HEK293T (cell line): ENCODE data around the gene KIF5C.

Experiments used
- ARNT ChIP-seq: fragments of 450-650 bp; IDR thresholded peaks from 2 replicates; pipeline ENCODE4 v1.6.1; 2017; ENCODE audit warnings: mild to moderate bottlenecking
- BHLHE40 ChIP-seq: fragments of 450-650 bp; IDR thresholded peaks from 2 replicates; pipeline ENCODE4 v1.6.1; 2016; ENCODE audit warnings: mild to moderate bottlenecking, moderate library complexity, borderline replicate concordance
- ELF4 ChIP-seq: fragments of 450-650 bp; IDR thresholded peaks from 2 replicates; pipeline ENCODE4 v1.6.1; 2017; ENCODE audit warnings: antibody characterized with exemption
- FOXK2 ChIP-seq: fragments of 450-650 bp; IDR thresholded peaks from 2 replicates; pipeline ENCODE4 v1.6.1; 2016; ENCODE audit warnings: mild to moderate bottlenecking
- FOXM1 ChIP-seq: fragments of 450-650 bp; IDR thresholded peaks from 2 replicates; pipeline ENCODE4 v1.6.1; 2017; ENCODE audit warnings: mild to moderate bottlenecking, borderline replicate concordance
- HDGF ChIP-seq: fragments of 450-650 bp; IDR thresholded peaks from 2 replicates; pipeline ENCODE4 v1.6.1; 2017; ENCODE audit warnings: antibody characterized with exemption, borderline replicate concordance
- LEF1 ChIP-seq: fragments of 450-650 bp; IDR thresholded peaks from 2 replicates; pipeline ENCODE4 v1.6.1; 2017; ENCODE audit warnings: mild to moderate bottlenecking, borderline replicate concordance
- NFRKB ChIP-seq: fragments of 450-650 bp; IDR thresholded peaks from 2 replicates; pipeline ENCODE4 v1.6.1; 2016; ENCODE audit warnings: mild to moderate bottlenecking, moderate library complexity
- SP1 ChIP-seq: fragments of 450-650 bp; IDR thresholded peaks from 2 replicates; pipeline ENCODE4 v1.6.1; 2017
- SUZ12 ChIP-seq: fragments of 450-650 bp; IDR thresholded peaks from 2 replicates; pipeline ENCODE4 v1.6.1; 2016; ENCODE audit warnings: mild to moderate bottlenecking
- TARDBP ChIP-seq: fragments of 450-650 bp; IDR thresholded peaks from 2 replicates; pipeline ENCODE4 v1.6.1; 2016
- ZNF384 ChIP-seq: fragments of 450-650 bp; IDR thresholded peaks from 2 replicates; pipeline ENCODE4 v1.6.1; 2016
- TF ChIP-seq, protein P1 (sequence below): fragments of 450-650 bp; IDR thresholded peaks from 2 replicates; pipeline ENCODE4 v1.6.1; 2016

DNA sequence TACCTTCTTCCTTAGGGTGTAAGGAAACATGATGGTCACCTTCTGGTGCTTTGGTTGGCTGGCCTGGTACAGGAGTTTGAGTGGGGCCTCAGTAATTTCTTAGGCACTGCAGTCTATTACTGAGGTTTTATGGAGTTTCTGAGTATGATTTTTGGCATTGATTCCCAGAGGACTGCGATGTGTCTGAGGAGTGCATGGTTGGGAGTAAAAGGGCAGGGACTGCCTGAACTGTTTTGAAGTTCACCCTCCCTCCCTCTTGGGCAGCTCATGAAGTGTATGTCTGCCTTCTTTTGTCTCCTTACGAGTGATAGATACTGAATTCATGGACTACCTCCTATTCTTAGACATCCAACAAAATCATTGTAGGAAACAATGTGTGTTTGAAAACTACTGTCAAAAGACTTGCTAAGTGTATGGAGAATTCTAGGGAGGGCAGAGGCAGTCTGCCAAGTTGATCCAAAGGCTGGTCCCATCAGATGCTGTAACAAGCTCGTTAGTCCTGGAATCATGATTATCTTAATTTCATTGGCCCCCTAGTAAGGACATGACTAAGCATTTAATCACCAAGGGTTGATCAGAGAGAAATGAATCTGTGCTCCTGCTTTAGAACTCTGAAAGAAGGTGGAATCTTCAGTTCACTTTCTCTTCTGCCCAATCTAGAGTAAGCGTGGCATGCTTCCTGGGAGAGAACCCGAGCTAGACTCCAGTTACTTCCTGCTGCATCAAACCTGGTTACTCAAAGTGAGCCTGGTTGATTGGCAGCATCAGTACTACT, 190.0 kb downstream of the KIF5C start:
- TF ChIP-seq FOXM1 (no peak), TARDBP (no peak), LEF1 (no peak), BHLHE40 (no peak), FOXK2 (no peak), ZNF384 (no peak), SP1 (no peak), ELF4 (no peak), HDGF (no peak), SUZ12 (no peak), NFRKB (no peak), ARNT (no peak)
- TF ChIP-seq, protein P1, sequence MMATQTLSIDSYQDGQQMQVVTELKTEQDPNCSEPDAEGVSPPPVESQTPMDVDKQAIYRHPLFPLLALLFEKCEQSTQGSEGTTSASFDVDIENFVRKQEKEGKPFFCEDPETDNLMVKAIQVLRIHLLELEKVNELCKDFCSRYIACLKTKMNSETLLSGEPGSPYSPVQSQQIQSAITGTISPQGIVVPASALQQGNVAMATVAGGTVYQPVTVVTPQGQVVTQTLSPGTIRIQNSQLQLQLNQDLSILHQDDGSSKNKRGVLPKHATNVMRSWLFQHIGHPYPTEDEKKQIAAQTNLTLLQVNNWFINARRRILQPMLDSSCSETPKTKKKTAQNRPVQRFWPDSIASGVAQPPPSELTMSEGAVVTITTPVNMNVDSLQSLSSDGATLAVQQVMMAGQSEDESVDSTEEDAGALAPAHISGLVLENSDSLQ = no peak
